HepG2 (cell line): Measurements from ENCODE around the gene RANBP17. TPM values are rescaled to one million over a fixed set of nuclear protein-coding genes. Genes with fewer than 3 reads are reported as not detected.

ENCODE experiments used
- ATAC-seq: fragments of 200-7000 bp; cut with Tn5 transposase; 3 replicates; pipeline ENCODE4 v1.9.1; 2020; ENCODE audit warnings: mild to moderate bottlenecking, moderate library complexity
- BruUV-seq: library from RNA; stranded (reverse); fragments of 400-500 nt; replicated peaks from 2 replicates; lab custom pipeline; 2021; lab: Mats Ljungman, UMichigan
- CTCF ChIA-PET: fragments of 300-600 bp; formaldehyde crosslinking; extraction: SDS; loops from one replicate; lab custom pipeline; 2021; ENCODE audit warnings: low total read pairs, inconsistent platforms, low intra/inter-chr PET ratio; lab: Yijun Ruan, JAX
- POLR2A ChIA-PET: fragments of 350-600 bp; sonication (Branson Sonifier 250); formaldehyde crosslinking; loops from one replicate; lab custom pipeline; 2020; ENCODE audit warnings: antibody characterized with exemption, inconsistent platforms; lab: Yijun Ruan, JAX
- DNase-seq: peaks from one replicate; pipeline ENCODE4 v3.0.0-alpha.2; 2015; ENCODE audit warnings: low spot score
- FAIRE-seq: peaks from 3 replicates; lab custom pipeline; 2011; peaks lifted over from hg19 to GRCh38; lab: Jason Lieb, UNC
- H2AFZ ChIP-seq: one replicate; pipeline ENCODE4 v1.6.1; 2011; ENCODE audit warnings: low read length, inconsistent platforms
- H3K27ac ChIP-seq: fragments of 300-600 bp; 3 replicates; pipeline ENCODE4 v1.8.0; 2011; ENCODE audit warnings: mixed run types, mild to moderate bottlenecking, mixed read lengths, low read length, inconsistent platforms; ENCODE audit not compliant: insufficient read depth; ENCODE audit errors: extremely low read length
- H3K27me3 ChIP-seq, 2 experiments: fragments of 200-600 bp in 1 of 2; 2 replicates in 1 of 2; 3 replicates in 1 of 2; pipeline versions ENCODE4 v1.6.0 to v1.8.0; 2011; ENCODE audit warnings: low read length in 2 of 2, mild to moderate bottlenecking in 2 of 2, moderate library complexity in 2 of 2, inconsistent platforms in 1 of 2; ENCODE audit not compliant: insufficient read depth in 2 of 2, control insufficient read depth in 1 of 2
- H3K36me3 ChIP-seq, 2 experiments: fragments of 200-600 bp in 1 of 2; replicated peaks in 1 of 2; 2 replicates in 1 of 2; 3 replicates in 1 of 2; pipeline versions ENCODE4 v1.5.1 to v1.8.0; 2011; ENCODE audit warnings: low read length in 2 of 2, inconsistent platforms in 1 of 2; ENCODE audit not compliant: insufficient read depth in 2 of 2, control insufficient read depth in 1 of 2
- H3K4me1 ChIP-seq: 2 replicates; pipeline ENCODE4 v1.5.1; 2012; ENCODE audit warnings: low read length, inconsistent platforms; ENCODE audit not compliant: insufficient read depth
- H3K4me2 ChIP-seq: 2 replicates; pipeline ENCODE4 v1.6.0; 2011; ENCODE audit warnings: low read depth, low read length, inconsistent platforms
- H3K4me3 ChIP-seq, 3 experiments: fragments of 200-600 bp in 1 of 3; sonication (generic), shearing (Covaris generic) in 1 of 3; replicated peaks in 1 of 3; 2 replicates each; pipeline ENCODE4 v1.5.1; 2011 to 2016; ENCODE audit warnings: low read length in 3 of 3, inconsistent platforms in 2 of 3, low read depth in 2 of 3, mild to moderate bottlenecking in 2 of 3, control low read depth in 1 of 3, mixed read lengths in 1 of 3; ENCODE audit not compliant: insufficient read depth in 1 of 3
- H3K79me2 ChIP-seq: one replicate; pipeline ENCODE4 v1.6.1; 2011; ENCODE audit warnings: low read length, inconsistent platforms; ENCODE audit not compliant: insufficient read depth
- H3K9ac ChIP-seq: 2 replicates; pipeline ENCODE4 v1.6.0; 2011; ENCODE audit warnings: mild to moderate bottlenecking, low read depth, low read length, inconsistent platforms; ENCODE audit not compliant: insufficient read depth
- H3K9me3 ChIP-seq: 2 replicates; pipeline ENCODE4 v1.5.1; 2012; ENCODE audit warnings: mild to moderate bottlenecking, low read length
- H4K20me1 ChIP-seq: 2 replicates; pipeline ENCODE4 v1.6.0; 2011; ENCODE audit warnings: inconsistent platforms, mild to moderate bottlenecking, low read length, moderate library complexity; ENCODE audit not compliant: insufficient read depth
- IRX3 ChIP-seq: sonication (generic); formaldehyde crosslinking; IDR thresholded peaks from 2 replicates; pipeline ENCODE4 v1.8.1; 2023; ENCODE audit warnings: mild to moderate bottlenecking, low read depth, missing genetic modification reagents, borderline replicate concordance
- KDM2A ChIP-seq: sonication (generic); formaldehyde crosslinking; IDR thresholded peaks from 2 replicates; pipeline ENCODE4 v1.4.0; 2020; ENCODE audit warnings: low read depth, missing genetic modification reagents, borderline replicate concordance
- MBNL3 ChIP-seq: fragments of 250-450 bp; sonication (Bioruptor Pico); conservative IDR thresholded peaks from 2 replicates; pipeline ENCODE4 v1.8.0; 2022; ENCODE audit warnings: mild to moderate bottlenecking, inconsistent platforms
- MIXL1 ChIP-seq: IDR thresholded peaks from 2 replicates; pipeline ENCODE4 v1.6.1; 2016
- NPAS2 ChIP-seq: sonication (generic); formaldehyde crosslinking; IDR thresholded peaks from 2 replicates; pipeline ENCODE4 v1.8.0; 2022; ENCODE audit warnings: mild to moderate bottlenecking, missing genetic modification reagents, borderline replicate concordance
- SMARCC2 ChIP-seq: fragments of 450-650 bp; IDR thresholded peaks from 2 replicates; pipeline ENCODE4 v1.6.1; 2017; ENCODE audit warnings: antibody characterized with exemption, mild to moderate bottlenecking
- TGIF2 ChIP-seq: IDR thresholded peaks from 2 replicates; pipeline ENCODE4 v1.6.1; 2016; ENCODE audit warnings: control low read depth, missing compliant biosample characterization
- XRCC5 ChIP-seq: fragments of 200-400 bp; formaldehyde crosslinking; optimal IDR thresholded peaks from 2 replicates; pipeline ENCODE3; 2017; ENCODE audit warnings: mild to moderate bottlenecking, low read length
- ZBTB8A ChIP-seq: sonication (generic); formaldehyde crosslinking; IDR thresholded peaks from 2 replicates; pipeline ENCODE4 v1.4.0; 2020; ENCODE audit warnings: mild to moderate bottlenecking, low read depth, missing genetic modification reagents, borderline replicate concordance
- ZNF30 ChIP-seq: sonication (generic); formaldehyde crosslinking; IDR thresholded peaks from 2 replicates; pipeline ENCODE4 v1.5.0; 2020; ENCODE audit warnings: mild to moderate bottlenecking, missing genetic modification reagents
- ZNF382 ChIP-seq: sonication (generic); formaldehyde crosslinking; IDR thresholded peaks from 2 replicates; pipeline ENCODE4 v1.5.0; 2020; ENCODE audit warnings: missing genetic modification reagents, mild to moderate bottlenecking, borderline replicate concordance
- ZSCAN22 ChIP-seq: sonication (generic); formaldehyde crosslinking; IDR thresholded peaks from 2 replicates; pipeline ENCODE4 v1.4.0; 2020; ENCODE audit warnings: mild to moderate bottlenecking, missing genetic modification reagents
- WGBS: methylation state at CpG from one replicate; pipeline ENCODE4 v1.1.6; 2017; ENCODE audit warnings: low lambda C conversion rate; 5-methylcytosine and 5-hydroxymethylcytosine counted together
- in situ Hi-C: cut with HindIII; loops from 2 replicates; pipeline ENCODE4 v1.10.0; 2017; ENCODE audit warnings: low pct_unique_long_range_greater_than_20kb; ENCODE audit not compliant: extremely low pct_ligation_motif_present
- intact Hi-C: fragments of 100-400 bp; cut with micrococcal nuclease; formaldehyde crosslinking; loops from one replicate; pipeline ENCODE4 v1.10.0; 2022; ENCODE audit not compliant: unreplicated experiment
- polyA plus RNA-seq, 8 experiments: library from polyadenylated mRNA; depleted of rRNA in 3 of 8; stranded (reverse) in 7 of 8; unstranded in 1 of 8; fragments of >200 nt; fragmentation: Illumina TruSeq in 4 of 8; extraction: Trizol in 4 of 8; gene quantifications; 2 replicates each; pipeline versions ENCODE4 v1.2.1 to v1.2.3, GENCODE V29; 2011 to 2016; ENCODE audit warnings: low read depth in 4 of 8, missing spikeins in 1 of 8, mixed read lengths in 1 of 8; ENCODE audit not compliant: insufficient read depth in 1 of 8
- total RNA-seq, 5 experiments: library from RNA; depleted of rRNA; stranded (reverse); fragments of >200 nt; fragmentation: Illumina TruSeq; extraction: Trizol; gene quantifications; 2 replicates each; pipeline ENCODE4 v1.2.3, GENCODE V29; 2016; ENCODE audit warnings: low read depth in 1 of 5
- TF ChIP-seq, protein P1 (sequence below): sonication (generic); formaldehyde crosslinking; IDR thresholded peaks from 2 replicates; pipeline ENCODE4 v1.5.0; 2020; ENCODE audit warnings: missing genetic modification reagents
- TF ChIP-seq, protein P2 (sequence below): conservative IDR thresholded peaks from 2 replicates; pipeline ENCODE4 v1.6.1; 2018; ENCODE audit warnings: missing genetic modification reagents
- TF ChIP-seq, protein P3 (sequence below), 2 experiments: sonication (generic) in 1 of 2; formaldehyde crosslinking in 1 of 2; IDR thresholded peaks; 2 replicates each; pipeline versions ENCODE4 v1.4.0 to v1.6.1; 2018 to 2020; ENCODE audit warnings: missing genetic modification reagents in 2 of 2, borderline replicate concordance in 1 of 2, low read depth in 1 of 2, mild to moderate bottlenecking in 1 of 2, missing biosample characterization in 1 of 2

The RANBP17 gene
- total and polyA plus RNA-seq, 2 of the 13 experiments (the other 11 are each of a cell fraction or from before 2014, with no cell fraction given) = not detected

DNA sequence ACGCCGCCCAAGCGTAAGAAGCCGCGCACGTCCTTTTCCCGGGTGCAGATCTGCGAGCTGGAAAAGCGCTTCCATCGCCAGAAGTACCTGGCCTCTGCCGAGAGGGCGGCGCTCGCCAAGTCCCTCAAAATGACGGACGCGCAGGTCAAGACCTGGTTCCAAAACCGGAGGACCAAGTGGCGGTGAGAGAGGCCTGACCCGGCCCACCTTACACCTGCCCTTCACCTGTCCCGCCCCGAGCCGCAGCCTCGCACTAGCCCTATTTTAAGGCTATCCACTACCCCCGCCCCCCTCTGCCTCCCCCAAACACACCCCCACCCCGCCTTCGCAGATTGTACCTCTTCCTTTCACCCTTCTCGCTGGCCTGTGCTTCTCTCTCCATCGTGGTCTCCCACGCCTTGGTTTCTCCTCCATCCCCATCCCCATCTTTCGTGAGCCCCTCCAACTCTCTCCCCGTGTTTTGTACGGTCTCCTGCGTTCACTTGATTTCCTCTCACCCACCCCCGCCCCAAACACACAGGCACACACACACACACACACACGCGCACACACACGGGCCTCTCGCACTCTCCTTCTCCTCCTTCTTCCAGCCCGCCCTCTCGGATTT lies 448.5 kb downstream of the RANBP17 start:
- peaks cover 6 to 56% of the 10 kb centered on the region in 2 experiments; a peak in 4 of 5 replicates for H3K27me3 ChIP-seq
- intact Hi-C loops (no loop called here), in situ Hi-C loops (no loop called here)
- no peak for FAIRE-seq
- no peak overlapping the region for H3K27ac ChIP-seq
- no peaks in the 10 kb centered on the region for H3K79me2 ChIP-seq
- H3K4me1 ChIP-seq = no peaks in the 10 kb centered on the region
- ChIA-PET POLR2A (no interaction called here), CTCF (no interaction called here)
- no TSS peak for BruUV-seq
- H3K4me2 ChIP-seq = no peak overlapping the region
- ATAC-seq = no peak
- H2AFZ ChIP-seq = no peak overlapping the region
- no peak for DNase-seq
- 74% methylated on average over 23 of the region's 41 CpGs for WGBS
- H3K9ac ChIP-seq = no peak overlapping the region
- H3K9me3 ChIP-seq = no peaks in the 10 kb centered on the region
- TF ChIP-seq, protein P1, sequence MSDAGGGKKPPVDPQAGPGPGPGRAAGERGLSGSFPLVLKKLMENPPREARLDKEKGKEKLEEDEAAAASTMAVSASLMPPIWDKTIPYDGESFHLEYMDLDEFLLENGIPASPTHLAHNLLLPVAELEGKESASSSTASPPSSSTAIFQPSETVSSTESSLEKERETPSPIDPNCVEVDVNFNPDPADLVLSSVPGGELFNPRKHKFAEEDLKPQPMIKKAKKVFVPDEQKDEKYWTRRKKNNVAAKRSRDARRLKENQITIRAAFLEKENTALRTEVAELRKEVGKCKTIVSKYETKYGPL = no peak
- TF ChIP-seq MBNL3 (CRISPR knock-in tag) = no peak
- TF ChIP-seq KDM2A (CRISPR knock-in tag) = no peak
- no peak for TF ChIP-seq MIXL1 (CRISPR knock-in tag)
- no peak for TF ChIP-seq ZNF30 (CRISPR knock-in tag)
- TF ChIP-seq TGIF2 = no peak
- TF ChIP-seq XRCC5 = no peak
- TF ChIP-seq ZNF382 (CRISPR knock-in tag) = no peak
- H3K4me3 ChIP-seq = no peak overlapping the region
- no peaks in the 10 kb centered on the region for H3K36me3 ChIP-seq
- H4K20me1 ChIP-seq = no peaks in the 10 kb centered on the region

DNA sequence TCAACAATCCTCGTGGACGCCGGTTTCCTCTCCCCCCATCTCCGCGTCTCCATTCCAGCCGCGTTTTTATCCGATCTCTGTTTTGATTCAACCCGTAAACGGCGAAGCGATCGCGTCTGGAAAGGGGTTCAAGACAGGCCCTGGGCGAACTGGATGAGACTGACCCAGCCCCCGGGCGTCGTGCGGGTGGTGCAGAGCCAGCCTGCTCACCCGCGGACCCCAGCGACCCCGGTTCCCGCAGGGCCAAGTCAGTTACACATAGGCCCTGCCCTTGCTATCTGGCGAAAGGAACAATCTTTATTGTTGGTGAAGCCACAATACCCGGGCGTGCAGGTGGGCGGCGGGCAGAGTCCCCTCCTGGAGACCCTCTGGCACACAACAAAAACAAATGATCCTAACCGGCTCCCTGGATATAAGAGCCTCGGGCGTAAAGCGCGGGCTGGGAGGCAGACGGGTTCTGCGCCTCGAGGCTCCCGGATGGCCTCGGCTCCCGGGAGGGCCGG lies 449.1 kb downstream of the RANBP17 start:
- FAIRE-seq = no peak
- BruUV-seq = no TSS peak
- TF ChIP-seq ZSCAN22 (no peak), IRX3 (CRISPR knock-in tag) (no peak), KDM2A (CRISPR knock-in tag) (no peak), NPAS2 (no peak), SMARCC2 (no peak), ZBTB8A (CRISPR knock-in tag) (no peak)
- TF ChIP-seq, protein P2, sequence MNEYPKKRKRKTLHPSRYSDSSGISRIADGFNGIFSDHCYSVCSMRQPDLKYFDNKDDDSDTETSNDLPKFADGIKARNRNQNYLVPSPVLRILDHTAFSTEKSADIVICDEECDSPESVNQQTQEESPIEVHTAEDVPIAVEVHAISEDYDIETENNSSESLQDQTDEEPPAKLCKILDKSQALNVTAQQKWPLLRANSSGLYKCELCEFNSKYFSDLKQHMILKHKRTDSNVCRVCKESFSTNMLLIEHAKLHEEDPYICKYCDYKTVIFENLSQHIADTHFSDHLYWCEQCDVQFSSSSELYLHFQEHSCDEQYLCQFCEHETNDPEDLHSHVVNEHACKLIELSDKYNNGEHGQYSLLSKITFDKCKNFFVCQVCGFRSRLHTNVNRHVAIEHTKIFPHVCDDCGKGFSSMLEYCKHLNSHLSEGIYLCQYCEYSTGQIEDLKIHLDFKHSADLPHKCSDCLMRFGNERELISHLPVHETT (CRISPR knock-in tag) = no peak
- TF ChIP-seq, protein P3, sequence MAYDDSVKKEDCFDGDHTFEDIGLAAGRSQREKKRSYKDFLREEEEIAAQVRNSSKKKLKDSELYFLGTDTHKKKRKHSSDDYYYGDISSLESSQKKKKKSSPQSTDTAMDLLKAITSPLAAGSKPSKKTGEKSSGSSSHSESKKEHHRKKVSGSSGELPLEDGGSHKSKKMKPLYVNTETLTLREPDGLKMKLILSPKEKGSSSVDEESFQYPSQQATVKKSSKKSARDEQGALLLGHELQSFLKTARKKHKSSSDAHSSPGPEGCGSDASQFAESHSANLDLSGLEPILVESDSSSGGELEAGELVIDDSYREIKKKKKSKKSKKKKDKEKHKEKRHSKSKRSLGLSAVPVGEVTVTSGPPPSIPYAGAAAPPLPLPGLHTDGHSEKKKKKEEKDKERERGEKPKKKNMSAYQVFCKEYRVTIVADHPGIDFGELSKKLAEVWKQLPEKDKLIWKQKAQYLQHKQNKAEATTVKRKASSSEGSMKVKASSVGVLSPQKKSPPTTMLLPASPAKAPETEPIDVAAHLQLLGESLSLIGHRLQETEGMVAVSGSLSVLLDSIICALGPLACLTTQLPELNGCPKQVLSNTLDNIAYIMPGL (CRISPR knock-in tag; IDR thresholded peaks at IDR 0.05; ENCODE audit: borderline replicate concordance in 1 of 2, low read depth in 1 of 2) = no peak

More for the DNA sequence above, 449.1 kb downstream of the RANBP17 start:
- Histone ChIP-seq H3K27ac (no peak overlapping the region), H3K4me2 (no peak overlapping the region), H3K9ac (no peak overlapping the region), H4K20me1 (no peaks in the 10 kb centered on the region), H3K4me3 (peak overlapping the region in 1 of 3 experiments; percentile 10; a peak in 1 of 6 replicates), H3K4me1 (no peaks in the 10 kb centered on the region), H3K79me2 (no peaks in the 10 kb centered on the region), H3K27me3 (peaks cover 6 to 57% of the 10 kb centered on the region in 2 experiments; a peak in 4 of 5 replicates), H3K36me3 (no peaks in the 10 kb centered on the region), H3K9me3 (no peaks in the 10 kb centered on the region), H2AFZ (no peak overlapping the region)
- DNase-seq = no peak
- ChIA-PET CTCF (no interaction called here), POLR2A (no interaction called here)
- 61% methylated on average over 22 of the region's 41 CpGs for WGBS
- in situ Hi-C loops = no loop called here
- ATAC-seq = no peak; the same call in 2 of the 3 replicates
- intact Hi-C loops = no loop called here
